Body of pancreas (tissue), 4 donors: ENCODE measurements around the gene CACNG6.

Experiments used
- POLR2A ChIP-seq, 3 donors: fragments of 450-650 bp; IDR thresholded peaks; one replicate each; pipeline ENCODE4 v1.6.1; 2016; ENCODE audit warnings: antibody characterized with exemption in 3 of 3, mild to moderate bottlenecking in 2 of 3
- TF ChIP-seq, protein P1 (sequence below), 7 experiments: fragments of 450-650 bp in 4 of 7; fragments of 200-600 bp in 3 of 7; sonication (generic) in 3 of 7; IDR thresholded peaks; one replicate each; pipeline ENCODE4 v1.5.1; 2016 to 2019; ENCODE audit warnings: antibody characterized with exemption in 7 of 7

GRCh38 chr19:53962887-53963431 lies 28.5 kb upstream of the CACNG6 start, which contains the start of gene CACNG8:
- TF ChIP-seq, protein P1, sequence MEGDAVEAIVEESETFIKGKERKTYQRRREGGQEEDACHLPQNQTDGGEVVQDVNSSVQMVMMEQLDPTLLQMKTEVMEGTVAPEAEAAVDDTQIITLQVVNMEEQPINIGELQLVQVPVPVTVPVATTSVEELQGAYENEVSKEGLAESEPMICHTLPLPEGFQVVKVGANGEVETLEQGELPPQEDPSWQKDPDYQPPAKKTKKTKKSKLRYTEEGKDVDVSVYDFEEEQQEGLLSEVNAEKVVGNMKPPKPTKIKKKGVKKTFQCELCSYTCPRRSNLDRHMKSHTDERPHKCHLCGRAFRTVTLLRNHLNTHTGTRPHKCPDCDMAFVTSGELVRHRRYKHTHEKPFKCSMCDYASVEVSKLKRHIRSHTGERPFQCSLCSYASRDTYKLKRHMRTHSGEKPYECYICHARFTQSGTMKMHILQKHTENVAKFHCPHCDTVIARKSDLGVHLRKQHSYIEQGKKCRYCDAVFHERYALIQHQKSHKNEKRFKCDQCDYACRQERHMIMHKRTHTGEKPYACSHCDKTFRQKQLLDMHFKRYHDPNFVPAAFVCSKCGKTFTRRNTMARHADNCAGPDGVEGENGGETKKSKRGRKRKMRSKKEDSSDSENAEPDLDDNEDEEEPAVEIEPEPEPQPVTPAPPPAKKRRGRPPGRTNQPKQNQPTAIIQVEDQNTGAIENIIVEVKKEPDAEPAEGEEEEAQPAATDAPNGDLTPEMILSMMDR (IDR thresholded peaks at IDR 0.05) = no peak
- TF ChIP-seq POLR2A (IDR thresholded peaks at IDR 0.05) = no peak
